SW 1271 (cell line): ENCODE measurements around the gene VSIG10L.

Experiments
- DNase-seq, 2 experiments: peaks; one replicate each; lab custom pipeline; 2025; lab: John Stamatoyannopoulos, UW

The VSIG10L gene

GRCh38 chr19:51338563-51339312, 3.2 kb downstream of the VSIG10L start:
- peak in 1 of 2 experiments; percentile 66 for DNase-seq

- no peak for DNase-seq
These were observed 3.9 kb downstream of the VSIG10L start for GRCh38 chr19:51337861-51338562.

GRCh38 chr19:51337141-51337860, 4.6 kb downstream of the VSIG10L start:
- no peak for DNase-seq

GRCh38 chr19:51333836-51334460, 8.0 kb downstream of the VSIG10L start:
- DNase-seq, result no peak

- no peak for DNase-seq
These were observed 10.2 kb downstream of the VSIG10L start for GRCh38 chr19:51331716-51332115.

- no peak for DNase-seq
These were observed 10.7 kb downstream of the VSIG10L start for GRCh38 chr19:51331193-51331592.

- no peak for DNase-seq
These were observed 11.6 kb downstream of the VSIG10L start for GRCh38 chr19:51330366-51330765.

- DNase-seq, result no peak
These were observed 12.5 kb downstream of the VSIG10L start for GRCh38 chr19:51329411-51329810.

- DNase-seq, result no peak
These were observed 14.6 kb downstream of the VSIG10L start for GRCh38 chr19:51327066-51328001.

- DNase-seq, result no peak
These were observed 15.5 kb downstream of the VSIG10L start for GRCh38 chr19:51326216-51327065.

GRCh38 chr19:51325161-51325976, 16.6 kb downstream of the VSIG10L start:
- no peak for DNase-seq

- no peak for DNase-seq
These were observed 17.8 kb downstream of the VSIG10L start for GRCh38 chr19:51324167-51324481.

GRCh38 chr19:51323481-51324166, 18.3 kb downstream of the VSIG10L start:
- DNase-seq, result no peak

GRCh38 chr19:51321799-51322198, 20.1 kb downstream of the VSIG10L start:
- DNase-seq, result no peak

- no peak for DNase-seq
These were observed 21.7 kb downstream of the VSIG10L start for GRCh38 chr19:51320280-51320657.

- no peak for DNase-seq
These were observed 22.2 kb downstream of the VSIG10L start for GRCh38 chr19:51319649-51320279.

GRCh38 chr19:51318687-51319648, 23.0 kb downstream of the VSIG10L start:
- no peak for DNase-seq
